Astrocyte of the spinal cord (primary cell): ENCODE results near the gene PUS7L.

Source experiments
- DNase-seq: peaks from one replicate; pipeline ENCODE4 v3.0.0; 2011; ENCODE audit warnings: low read depth, low spot score
- H3K4me3 ChIP-seq: 2 replicates; pipeline ENCODE4 v1.5.1; 2011; ENCODE audit warnings: low read depth, mild to moderate bottlenecking, low read length, moderate library complexity
- CTCF ChIP-seq: IDR thresholded peaks from 2 replicates; pipeline ENCODE4 v1.5.1; 2012; ENCODE audit warnings: low read depth, mild to moderate bottlenecking, low read length, inconsistent platforms
- in situ Hi-C: cut with HindIII; loops from 2 replicates; pipeline ENCODE4 v1.10.0; 2017; ENCODE audit warnings: low sequenced_read_pairs

PUS7L gene

GRCh38 chr12:43736927-43737440 lies 21.6 kb downstream of the PUS7L start:
- TF ChIP-seq CTCF, result no peak
- in situ Hi-C loops, result no loop called here
- no peak overlapping the region for H3K4me3 ChIP-seq
- peak; percentile 38 for DNase-seq

GRCh38 chr12:43733687-43734086 lies 24.9 kb downstream of the PUS7L start:
- no peak for DNase-seq
- in situ Hi-C loops, result no loop called here

GRCh38 chr12:43730283-43730682 lies 28.3 kb downstream of the PUS7L start:
- no peak for DNase-seq
- in situ Hi-C loops, result no loop called here
- H3K4me3 ChIP-seq, result no peak overlapping the region
- TF ChIP-seq CTCF, result no peak

More at GRCh38 chr12:43733687-43734086, 24.9 kb downstream of the PUS7L start:
- no peak overlapping the region for H3K4me3 ChIP-seq
- no peak for TF ChIP-seq CTCF

DNA sequence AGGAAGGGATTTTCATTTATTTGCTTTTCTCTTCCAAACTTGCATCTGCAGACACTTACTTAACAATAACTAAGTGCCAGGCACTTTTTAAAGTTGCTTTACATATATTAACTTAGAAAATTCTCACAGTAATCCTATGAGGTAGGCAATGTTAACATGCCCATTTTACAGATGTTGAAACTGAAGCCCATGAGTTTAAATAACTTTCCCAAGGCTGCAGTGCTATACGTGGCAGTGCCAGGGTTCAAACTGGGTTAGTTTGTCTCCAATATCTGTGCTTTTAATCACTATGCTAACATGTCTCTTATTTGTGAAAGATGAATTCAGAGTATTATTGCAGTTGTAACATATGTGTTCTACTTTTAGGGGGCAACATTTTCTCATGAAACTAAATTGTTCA lies 29.9 kb downstream of the PUS7L start:
- H3K4me3 ChIP-seq, result no peak overlapping the region
- in situ Hi-C loops, result no loop called here
- DNase-seq, result no peak
- no peak for TF ChIP-seq CTCF

DNA sequence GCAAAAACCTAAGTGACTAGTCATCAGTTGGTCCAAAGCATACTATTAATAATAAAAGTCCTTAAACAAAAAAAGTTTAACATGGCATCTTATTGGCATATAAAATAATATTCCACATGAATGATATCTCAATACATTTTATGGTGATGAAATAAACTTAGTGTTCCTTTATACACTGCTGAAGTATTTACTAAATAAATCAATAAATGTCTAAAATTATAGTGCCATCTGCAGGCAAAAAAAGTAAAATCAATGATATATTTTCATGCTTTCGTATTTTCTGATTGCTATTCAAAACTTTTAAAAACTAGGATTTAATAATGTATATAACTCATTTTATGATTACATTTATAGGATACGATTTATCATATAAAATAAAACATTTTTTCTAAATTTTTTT lies 30.5 kb downstream of the PUS7L start:
- no peak for DNase-seq
- TF ChIP-seq CTCF, result peak; percentile 13
- in situ Hi-C loops, result no loop called here
- H3K4me3 ChIP-seq, result no peak overlapping the region

DNA sequence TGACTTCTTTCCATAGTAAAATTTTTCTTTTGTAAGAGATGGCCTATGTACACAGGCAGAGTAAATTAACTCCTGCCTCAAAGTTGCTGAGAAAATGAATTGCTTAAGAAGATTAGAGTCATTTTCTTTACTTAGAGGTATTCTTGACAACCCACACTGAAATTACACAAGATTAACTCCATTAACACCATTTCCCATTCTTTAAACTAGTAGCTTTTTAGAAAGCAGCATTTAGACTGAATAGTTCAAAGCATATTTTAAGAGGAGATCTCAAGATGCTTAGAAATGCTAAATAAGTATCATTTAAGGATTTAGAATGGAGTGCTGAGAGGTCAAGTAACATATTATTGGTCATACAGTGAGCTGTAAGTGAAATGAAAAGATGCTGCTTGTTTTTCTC lies 35.5 kb downstream of the PUS7L start:
- no peak for DNase-seq
- in situ Hi-C loops, result no loop called here
- no peak overlapping the region for H3K4me3 ChIP-seq
- no peak for TF ChIP-seq CTCF

GRCh38 chr12:43722621-43723020 lies 36.0 kb downstream of the PUS7L start:
- no peak for DNase-seq
- TF ChIP-seq CTCF, result no peak
- in situ Hi-C loops, result no loop called here
- H3K4me3 ChIP-seq, result no peak overlapping the region
